B cell (primary cell): Measurements from ENCODE around the gene GRAMD2B. TPM values are rescaled to one million over a fixed set of nuclear protein-coding genes. Genes with fewer than 3 reads are reported as not detected.

Experiments
- ATAC-seq: fragments of 200-7000 bp; cut with Tn5 transposase; one replicate; pipeline ENCODE4 v1.10.0; 2021; ENCODE audit warnings: low read depth, mild to moderate bottlenecking, moderate number of reproducible peaks, moderate library complexity
- CTCF ChIA-PET: fragments of 350-600 bp; sonication (Branson Sonifier 250); formaldehyde crosslinking; loops from one replicate; lab custom pipeline; 2021; ENCODE audit warnings: antibody characterized with exemption, inconsistent platforms; lab: Charles Lee
- POLR2A ChIA-PET: fragments of 350-600 bp; sonication (Branson Sonifier 250); formaldehyde crosslinking; loops from one replicate; lab custom pipeline; 2021; ENCODE audit warnings: antibody characterized with exemption; lab: Charles Lee
- DNase-seq: peaks from one replicate; pipeline ENCODE4 v3.0.0; 2013
- H2AFZ ChIP-seq: 2 replicates; pipeline ENCODE4 v1.6.1; 2012; ENCODE audit warnings: mild to moderate bottlenecking, low read depth, low read length; ENCODE audit not compliant: insufficient read depth, poor library complexity, severe bottlenecking
- H3K27ac ChIP-seq, 2 donors: 1 replicate in 1 of 2; 2 replicates in 1 of 2; pipeline ENCODE4 v1.5.1; 2012 to 2013; ENCODE audit warnings: low read length in 2 of 2, mild to moderate bottlenecking in 2 of 2, moderate library complexity in 1 of 2
- H3K27me3 ChIP-seq, 4 experiments: fragments of 200-600 bp in 1 of 4; sonication (generic) in 1 of 4; replicated peaks in 1 of 4; 1 replicate in 2 of 4; 2 replicates in 2 of 4; pipeline versions ENCODE4 v1.6.1 to v1.7.0; 2013 to 2016; ENCODE audit warnings: low read length in 3 of 4, mild to moderate bottlenecking in 2 of 4, mixed read lengths in 1 of 4, moderate library complexity in 1 of 4; ENCODE audit not compliant: insufficient read depth in 4 of 4, control insufficient read depth in 3 of 4; ENCODE audit errors: control extremely low read depth in 1 of 4
- H3K36me3 ChIP-seq, 2 experiments: replicated peaks in 1 of 2; 1 replicate in 1 of 2; 2 replicates in 1 of 2; pipeline versions ENCODE4 v1.6.1 to v1.7.1; 2013; ENCODE audit warnings: low read length in 1 of 2; ENCODE audit not compliant: insufficient read depth in 2 of 2, control insufficient read depth in 1 of 2; ENCODE audit errors: control extremely low read depth in 1 of 2, extremely low read depth in 1 of 2
- H3K4me1 ChIP-seq, 2 donors: fragments of 200-600 bp in 1 of 2; sonication (generic) in 1 of 2; 1 replicate in 1 of 2; 2 replicates in 1 of 2; pipeline versions ENCODE4 v1.5.1 to v1.6.1; 2013 to 2017; ENCODE audit warnings: low read length in 2 of 2; ENCODE audit not compliant: control insufficient read depth in 2 of 2, insufficient read depth in 2 of 2
- H3K4me2 ChIP-seq: replicated peaks from 2 replicates; pipeline ENCODE3; 2012; ENCODE audit warnings: mild to moderate bottlenecking, low read depth, low read length; ENCODE audit not compliant: poor library complexity, severe bottlenecking
- H3K4me3 ChIP-seq, 5 experiments: fragments of 200-600 bp in 1 of 5; sonication (generic) in 1 of 5; 1 replicate in 3 of 5; 2 replicates in 2 of 5; pipeline versions ENCODE4 v1.5.1 to v1.7.0; 2011 to 2016; ENCODE audit warnings: low read length in 4 of 5, mild to moderate bottlenecking in 4 of 5, low read depth in 2 of 5, control low read depth in 1 of 5, moderate library complexity in 1 of 5; ENCODE audit not compliant: insufficient read depth in 1 of 5; ENCODE audit errors: control extremely low read depth in 1 of 5, extremely low read depth in 1 of 5
- H3K79me2 ChIP-seq: fragments of 200-600 bp; sonication (generic); one replicate; pipeline ENCODE4 v1.6.0; 2016; ENCODE audit warnings: low read length; ENCODE audit not compliant: control insufficient read depth, insufficient read depth
- H3K9ac ChIP-seq: fragments of 200-600 bp; sonication (generic); 2 replicates; pipeline ENCODE4 v1.6.1; 2017; ENCODE audit warnings: mild to moderate bottlenecking, low read length, moderate library complexity
- H3K9me3 ChIP-seq, 3 donors: one replicate each; pipeline versions ENCODE4 v1.6.1 to v1.7.1; 2013; ENCODE audit warnings: low read length in 2 of 3; ENCODE audit not compliant: control insufficient read depth in 2 of 3, insufficient read depth in 1 of 3; ENCODE audit errors: control extremely low read depth in 1 of 3
- H4K20me1 ChIP-seq: 2 replicates; pipeline ENCODE4 v1.6.0; 2012; ENCODE audit warnings: mild to moderate bottlenecking, low read length; ENCODE audit not compliant: insufficient read depth, control insufficient read depth, poor library complexity, severe bottlenecking
- H3K27ac Mint-ChIP-seq: one replicate; pipeline ENCODE4 v1.8.0; 2021; ENCODE audit warnings: mixed read lengths
- H3K27me3 Mint-ChIP-seq: one replicate; pipeline ENCODE4 v1.8.0; 2021; ENCODE audit warnings: mixed read lengths
- H3K4me1 Mint-ChIP-seq: one replicate; pipeline ENCODE4 v1.8.0; 2021; ENCODE audit warnings: mixed read lengths
- H3K4me3 Mint-ChIP-seq: one replicate; pipeline ENCODE4 v1.8.0; 2021; ENCODE audit warnings: mixed read lengths
- H3K9me3 Mint-ChIP-seq: one replicate; pipeline ENCODE4 v1.8.0; 2022; ENCODE audit warnings: mixed read lengths; ENCODE audit not compliant: insufficient read depth
- CTCF ChIP-seq: fragments of 200-600 bp; IDR thresholded peaks from one replicate; pipeline ENCODE4 v1.8.0; 2022; ENCODE audit warnings: antibody characterized with exemption, mild to moderate bottlenecking
- EZH2 ChIP-seq: IDR thresholded peaks from 2 replicates; pipeline ENCODE4 v1.6.1; 2012; ENCODE audit warnings: borderline replicate concordance, low read depth, mild to moderate bottlenecking, moderate library complexity, low read length; ENCODE audit not compliant: insufficient read depth, poor library complexity, severe bottlenecking
- WGBS: methylation state at CpG from one replicate; pipeline ENCODE4 v1.1.5; 2013; ENCODE audit warnings: missing lambda C conversion rate; ENCODE audit not compliant: insufficient coverage; 5-methylcytosine and 5-hydroxymethylcytosine counted together
- intact Hi-C: fragments of 100-400 bp; cut with micrococcal nuclease; formaldehyde crosslinking; loops from one replicate; pipeline ENCODE4 v1.10.0; 2022
- polyA plus RNA-seq: library from polyadenylated mRNA; depleted of rRNA; stranded (reverse); fragments of >200 nt; gene quantifications from 2 replicates; pipeline ENCODE4 v1.2.3, GENCODE V29; 2012
- total RNA-seq, 2 donors: library from RNA; stranded (reverse); fragments of 120-200 nt in 1 of 2; gene quantifications; 1 replicate in 1 of 2; 2 replicates in 1 of 2; pipeline versions ENCODE4 v1.2.3 to v1.2.4, GENCODE V29; 2013 to 2022

GRAMD2B gene
- total and polyA plus RNA-seq, 2 donors (not counting 1 experiment from before 2014, with no cell fraction given) = 0.86 to 3.6 TPM

- CTCF ChIA-PET = no interaction called here
- POLR2A ChIA-PET = no interaction called here
- H2AFZ ChIP-seq = no peak overlapping the region
These were observed 91.4 kb downstream of the GRAMD2B start for GRCh38 chr5:126514558-126515141.

GRCh38 chr5:126515337-126515736, 92.1 kb downstream of the GRAMD2B start:
- peaks cover 4% of the 10 kb centered on the region for H3K27me3 Mint-ChIP-seq
- ATAC-seq = no peak
- no peaks in the 10 kb centered on the region for H3K36me3 ChIP-seq
- TF ChIP-seq EZH2 (no peak), CTCF (no peak)
- POLR2A ChIA-PET = no interaction called here
- H3K4me1 Mint-ChIP-seq = no peaks in the 10 kb centered on the region
- H3K9ac ChIP-seq = no peak overlapping the region
- H3K4me3 Mint-ChIP-seq = no peak overlapping the region
- H3K79me2 ChIP-seq = no peaks in the 10 kb centered on the region
- intact Hi-C loops = no loop called here
- H3K4me1 ChIP-seq = no peaks in the 10 kb centered on the region
- no peak overlapping the region for H3K27ac ChIP-seq
- no peaks in the 10 kb centered on the region for H4K20me1 ChIP-seq
- no peaks in the 10 kb centered on the region for H3K9me3 Mint-ChIP-seq
- no peak overlapping the region for H3K4me2 ChIP-seq
- CTCF ChIA-PET = no interaction called here
- H3K27me3 ChIP-seq = no peaks in the 10 kb centered on the region
- H2AFZ ChIP-seq = no peak overlapping the region
- H3K27ac Mint-ChIP-seq = no peak overlapping the region
- no peaks in the 10 kb centered on the region for H3K9me3 ChIP-seq
- H3K4me3 ChIP-seq = no peak overlapping the region
- DNase-seq = no peak

More at GRCh38 chr5:126514558-126515141, 91.4 kb downstream of the GRAMD2B start:
- DNase-seq (no peak), ATAC-seq (no peak)
- Histone ChIP-seq H3K4me2 (no peak overlapping the region), H3K4me1 (no peaks in the 10 kb centered on the region), H3K9ac (no peak overlapping the region), H4K20me1 (no peaks in the 10 kb centered on the region), H3K36me3 (no peaks in the 10 kb centered on the region), H3K27ac (no peak overlapping the region), H3K79me2 (no peaks in the 10 kb centered on the region), H3K4me3 (no peak overlapping the region), H3K9me3 (no peaks in the 10 kb centered on the region), H3K27me3 (no peaks in the 10 kb centered on the region)
- H3K4me1 Mint-ChIP-seq = no peaks in the 10 kb centered on the region
- peaks cover 4% of the 10 kb centered on the region for H3K27me3 Mint-ChIP-seq
- 89% methylated on average over 7 of the region's 9 CpGs for WGBS
- H3K27ac Mint-ChIP-seq = no peak overlapping the region
- H3K9me3 Mint-ChIP-seq = no peaks in the 10 kb centered on the region
- intact Hi-C loops = no loop called here
- no peak for TF ChIP-seq CTCF
- no peak for TF ChIP-seq EZH2
- no peak overlapping the region for H3K4me3 Mint-ChIP-seq
